Heart left ventricle (tissue), 16 donors: ENCODE results near the gene SEMA4D. TPM values are rescaled to one million over a fixed set of nuclear protein-coding genes. Genes with fewer than 3 reads are reported as not detected.

Experiments used
- ATAC-seq, 4 donors: fragments of 200-7000 bp; cut with Tn5 transposase; one replicate each; pipeline ENCODE4 v1.9.1; 2020 to 2022; ENCODE audit warnings: moderate library complexity in 4 of 4, mild to moderate bottlenecking in 3 of 4, moderate number of reproducible peaks in 1 of 4
- DNase-seq, 5 donors: peaks; one replicate each; pipeline ENCODE4 v3.0.0-alpha.2; 2020
- H3K27ac ChIP-seq, 12 donors: fragments of 200-600 bp; sonication (generic) in 4 of 12; one replicate each; pipeline versions ENCODE4 v1.5.0 to v1.8.0; 2016 to 2022; ENCODE audit warnings: mild to moderate bottlenecking in 2 of 12
- H3K27me3 ChIP-seq, 9 donors: fragments of 200-600 bp; sonication (generic) in 2 of 9; one replicate each; pipeline versions ENCODE4 v1.5.1 to v1.8.0; 2016 to 2022; ENCODE audit warnings: mild to moderate bottlenecking in 3 of 9
- H3K36me3 ChIP-seq, 9 donors: fragments of 200-600 bp; sonication (generic) in 2 of 9; one replicate each; pipeline versions ENCODE4 v1.5.0 to v1.8.0; 2018 to 2022; ENCODE audit warnings: mild to moderate bottlenecking in 2 of 9
- H3K4me1 ChIP-seq, 12 donors: fragments of 200-600 bp; sonication (generic) in 4 of 12; one replicate each; pipeline versions ENCODE4 v1.5.0 to v1.8.0; 2016 to 2022; ENCODE audit warnings: mild to moderate bottlenecking in 3 of 12
- H3K4me3 ChIP-seq, 12 donors: fragments of 200-600 bp; sonication (generic) in 4 of 12; one replicate each; pipeline versions ENCODE4 v1.5.0 to v1.8.0; 2017 to 2022; ENCODE audit warnings: mild to moderate bottlenecking in 9 of 12, moderate library complexity in 4 of 12
- H3K9me3 ChIP-seq, 12 donors: fragments of 200-600 bp; sonication (generic) in 4 of 12; one replicate each; pipeline versions ENCODE4 v1.5.0 to v1.8.0; 2016 to 2022; ENCODE audit warnings: mild to moderate bottlenecking in 1 of 12
- CTCF ChIP-seq, 12 donors: fragments of 200-600 bp; sonication (generic) in 4 of 12; IDR thresholded peaks; one replicate each; pipeline versions ENCODE4 v1.5.0 to v1.8.0; 2018 to 2022; ENCODE audit warnings: antibody characterized with exemption in 12 of 12, mild to moderate bottlenecking in 5 of 12
- POLR2A ChIP-seq, 2 donors: fragments of 450-650 bp; IDR thresholded peaks; one replicate each; pipeline ENCODE4 v1.6.1; 2017; ENCODE audit warnings: antibody characterized with exemption in 2 of 2, mild to moderate bottlenecking in 2 of 2, moderate library complexity in 2 of 2
- WGBS, 4 donors: extraction: QIAGEN DNeasy Blood & Tissue Kit in 2 of 4; methylation state at CpG; one replicate each; pipeline versions ENCODE4 v1.1.5 to v1.1.7; 2013 to 2018; 5-methylcytosine and 5-hydroxymethylcytosine counted together
- intact Hi-C, 10 donors: fragments of 100-400 bp; cut with DNase I; formaldehyde crosslinking; loops; one replicate each; pipeline versions ENCODE4 v1.11.1 to v1.14.2; 2022
- polyA plus RNA-seq, 2 donors: library from polyadenylated mRNA; stranded (reverse); fragments of 200-250 nt; gene quantifications; one replicate each; pipeline ENCODE4 v1.2.3, GENCODE V29; 2013
- total RNA-seq, 9 donors: library from RNA; depleted of rRNA in 2 of 9; stranded (reverse); fragments of >200 nt in 2 of 9; fragmentation: NEBNext Ultra II Directional in 3 of 9; extraction: Animal tissue kit (Norgen Biotek cat#: 25700) in 3 of 9; gene quantifications; one replicate each; pipeline versions ENCODE4 v1.1.0 to v1.2.4, GENCODE V29; 2016 to 2023
- donor health status: ischemic (EF 13 %, LVEDD 7.1; RV severe dilation, severe dysfunction).
- donor health status: healthy with polysubstance abuse.
- donor health status: DM: no; HTN: yes; CAD: no.
- donor health status: DM: no; HTN: no; CAD: no.
- donor health status: ischemic (EF 25% LVEDD 6.9; RV normal size, moderate dysfunction).
- donor health status: ischemic (EF 25% LVEDD 5.7; RV mildly dilated, moderate dysfunction).
- donor health status: healthy.
- donor health status: DM: yes; HTN: yes; CAD: no.
- donor health status: ischemic (EF 35%, LVEDD 5.7; RV mildly dilated, moderate dysfunction).
- donor health status: nonischemic (EF 11% LVEDD 7.7; RV severe dilation, severe dysfunction).
- donor health status: DM: yes; HTN: yes; CAD: no.
- donor health status: PGD.
- donor health status: ischemic (EF 29% LVEDD 5.4; RV normal size, mild dysfunction).
- donor health status: nonischemic (EF 23%, LVEDD 6.1; RV moderate dilation, normal function).

SEMA4D gene
- total and polyA plus RNA-seq, 11 donors, result 4.0 to 59.8 (median 20.2) TPM

GRCh38 chr9:89350988-89351557 lies 146.8 kb downstream of the SEMA4D start:
- no peaks in the 10 kb centered on the region for H3K9me3 ChIP-seq

GRCh38 chr9:89349607-89350006 lies 148.3 kb downstream of the SEMA4D start:
- Histone ChIP-seq H3K27me3 (no peaks in the 10 kb centered on the region), H3K27ac (no peak overlapping the region), H3K4me1 (peaks cover 0 to 29% (median 7%) of the 10 kb centered on the region in 12 donors), H3K36me3 (peaks cover 0 to 100% (median 98%) of the 10 kb centered on the region in 9 donors), H3K9me3 (no peaks in the 10 kb centered on the region), H3K4me3 (no peak overlapping the region)
- intact Hi-C loops, result loop anchor here in 2 of 10 donors (10.0 kb wide), 1 partner anchor 195 kb away; no protein-coding TSS in a partner anchor
- ATAC-seq, result no peak
- WGBS, 4 donors, result 90 to 97% (median 94%) methylated on average over 5 to 6 of the region's 6 CpGs
- no peak for DNase-seq
- TF ChIP-seq POLR2A (IDR thresholded peaks at IDR 0.05) (no peak), CTCF (IDR thresholded peaks at IDR 0.05) (no peak)

More at GRCh38 chr9:89350988-89351557, 146.8 kb downstream of the SEMA4D start:
- no peak overlapping the region for H3K4me3 ChIP-seq
- no peak for TF ChIP-seq CTCF (IDR thresholded peaks at IDR 0.05)
- TF ChIP-seq POLR2A (IDR thresholded peaks at IDR 0.05), result no peak
- intact Hi-C loops, result loop anchor here in 2 of 10 donors (10.0 kb wide), 1 partner anchor 194 kb away; no protein-coding TSS in a partner anchor
- H3K27ac ChIP-seq, result peak overlapping the region in 1 of 12 donors; percentile 65
- DNase-seq (no peak), ATAC-seq (peak in 1 of 4 donors; percentile 24)
- peaks cover 0 to 100% (median 98%) of the 10 kb centered on the region in 9 donors for H3K36me3 ChIP-seq
- H3K27me3 ChIP-seq, result no peaks in the 10 kb centered on the region
- 66 to 85% (median 72%) methylated on average over 2 of the region's 2 CpGs for WGBS, 4 donors
- peaks cover 0 to 29% (median 7%) of the 10 kb centered on the region in 12 donors for H3K4me1 ChIP-seq

- peaks cover 0 to 19% (median 3%) of the 10 kb centered on the region in 12 donors for H3K4me1 ChIP-seq
Measured at GRCh38 chr9:89347651-89348050, 150.3 kb downstream of the SEMA4D start.

More at GRCh38 chr9:89347651-89348050, 150.3 kb downstream of the SEMA4D start:
- 92 to 96% (median 95%) methylated on average over 5 of the region's 5 CpGs for WGBS, 4 donors
- no peak for TF ChIP-seq CTCF (IDR thresholded peaks at IDR 0.05)
- no peak for TF ChIP-seq POLR2A (IDR thresholded peaks at IDR 0.05)
- no peaks in the 10 kb centered on the region for H3K27me3 ChIP-seq
- intact Hi-C loops, result no loop called here
- H3K4me3 ChIP-seq, result no peak overlapping the region
- no peaks in the 10 kb centered on the region for H3K9me3 ChIP-seq
- H3K27ac ChIP-seq, result no peak overlapping the region
- DNase-seq, result no peak
- peaks cover 0 to 100% (median 98%) of the 10 kb centered on the region in 9 donors for H3K36me3 ChIP-seq
- no peak for ATAC-seq
